Adipocyte (in vitro differentiated cells): Measurements from ENCODE around the gene DIAPH3.

ENCODE experiments used
- DNase-seq: peaks from one replicate; pipeline ENCODE4 v3.0.0-alpha.2; 2015; ENCODE audit warnings: low read depth
- H3K27me3 ChIP-seq: replicated peaks from 2 replicates; pipeline ENCODE4 v1.7.0; 2013; ENCODE audit warnings: mild to moderate bottlenecking, low read length, moderate library complexity; ENCODE audit not compliant: control insufficient read depth, insufficient read depth
- H3K36me3 ChIP-seq: 2 replicates; pipeline ENCODE4 v1.7.0; 2013; ENCODE audit warnings: low read length, mild to moderate bottlenecking, moderate library complexity; ENCODE audit not compliant: control insufficient read depth, insufficient read depth, severe bottlenecking
- H3K4me1 ChIP-seq: 2 replicates; pipeline ENCODE4 v1.7.0; 2013; ENCODE audit warnings: mild to moderate bottlenecking, low read length, moderate library complexity; ENCODE audit not compliant: control insufficient read depth, insufficient read depth
- H3K4me3 ChIP-seq: 2 replicates; pipeline ENCODE4 v1.7.0; 2013; ENCODE audit warnings: mild to moderate bottlenecking, low read length, moderate library complexity
- H3K9ac ChIP-seq: 2 replicates; pipeline ENCODE4 v1.7.0; 2013; ENCODE audit warnings: mild to moderate bottlenecking, low read length, moderate library complexity
- H3K9me3 ChIP-seq: 2 replicates; pipeline ENCODE4 v1.7.0; 2013; ENCODE audit warnings: mild to moderate bottlenecking, low read length, moderate library complexity; ENCODE audit not compliant: control insufficient read depth

The DIAPH3 gene

DNA sequence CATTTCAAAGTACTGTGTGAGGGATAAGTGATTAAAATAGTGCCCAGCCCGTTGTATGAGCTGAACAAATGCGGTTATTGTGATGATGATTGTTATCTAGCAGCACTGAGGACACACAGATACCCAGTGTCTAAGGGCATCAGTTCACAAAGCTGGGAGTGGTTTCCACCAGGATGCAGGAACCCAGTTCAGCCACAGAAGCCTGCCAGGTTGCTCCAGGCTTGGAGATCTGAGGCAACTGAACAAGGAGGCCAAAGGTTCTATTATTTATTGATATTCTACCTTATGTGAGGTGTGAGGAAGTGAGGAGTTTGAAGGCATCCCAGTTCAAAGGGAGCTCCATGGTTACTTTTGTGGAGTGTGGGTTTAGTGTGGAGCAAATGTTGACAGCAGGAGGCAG lies 13.2 kb downstream of the DIAPH3 start:
- no peaks in the 10 kb centered on the region for H3K36me3 ChIP-seq
- no peak overlapping the region for H3K4me3 ChIP-seq
- no peaks in the 10 kb centered on the region for H3K9me3 ChIP-seq
- no peaks in the 10 kb centered on the region for H3K27me3 ChIP-seq
- DNase-seq, result no peak
- H3K9ac ChIP-seq, result no peak overlapping the region
- H3K4me1 ChIP-seq, result peaks cover 19% of the 10 kb centered on the region

DNA sequence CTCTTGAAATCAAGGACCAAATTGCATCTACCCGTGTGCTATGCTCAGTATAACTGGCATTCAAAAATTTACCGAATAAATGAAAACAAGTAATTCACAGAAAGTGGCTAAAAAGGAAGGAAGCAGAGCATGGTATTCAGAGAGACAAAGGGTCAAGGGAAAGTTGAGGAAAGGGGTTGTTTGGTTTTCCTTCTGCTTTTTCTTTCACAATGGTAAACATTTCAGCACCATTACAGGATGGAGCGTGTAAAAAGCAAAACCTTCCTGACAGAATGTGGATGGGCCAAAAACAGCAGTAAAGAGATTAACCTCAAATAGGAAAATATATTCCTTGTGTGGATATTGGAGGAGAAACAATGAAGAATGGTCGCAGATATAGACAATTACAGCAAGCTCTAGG lies 14.8 kb downstream of the DIAPH3 start:
- DNase-seq, result no peak
- Histone ChIP-seq H3K4me1 (peaks cover 19% of the 10 kb centered on the region), H3K27me3 (no peaks in the 10 kb centered on the region)

DNA sequence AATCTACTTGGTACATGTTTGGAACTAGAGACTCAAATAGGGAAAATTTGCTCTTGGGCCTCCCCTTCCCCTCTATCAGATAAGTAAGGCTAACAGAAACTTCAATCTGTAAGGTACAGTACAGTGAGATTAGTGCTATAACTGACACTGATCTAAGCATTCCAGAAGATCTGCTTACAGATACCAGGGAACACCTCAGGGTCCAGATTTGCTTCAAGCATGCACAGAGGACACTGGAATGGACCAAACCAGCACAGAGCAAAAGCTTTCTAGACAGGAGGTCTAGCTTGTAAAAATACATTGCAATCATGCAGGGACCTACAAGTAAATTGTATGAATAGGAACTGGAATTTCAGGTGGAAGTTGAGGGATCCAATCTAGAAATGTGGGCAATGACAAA lies 16.4 kb downstream of the DIAPH3 start:
- H3K27me3 ChIP-seq, result no peaks in the 10 kb centered on the region
- H3K9me3 ChIP-seq, result no peaks in the 10 kb centered on the region
- no peak for DNase-seq
- no peak overlapping the region for H3K4me3 ChIP-seq
- H3K4me1 ChIP-seq, result peaks cover 19% of the 10 kb centered on the region
- H3K9ac ChIP-seq, result no peak overlapping the region
- no peaks in the 10 kb centered on the region for H3K36me3 ChIP-seq

More for the DNA sequence above, 14.8 kb downstream of the DIAPH3 start:
- H3K9ac ChIP-seq, result no peak overlapping the region
- no peaks in the 10 kb centered on the region for H3K9me3 ChIP-seq
- H3K4me3 ChIP-seq, result no peak overlapping the region
- no peaks in the 10 kb centered on the region for H3K36me3 ChIP-seq

DNA sequence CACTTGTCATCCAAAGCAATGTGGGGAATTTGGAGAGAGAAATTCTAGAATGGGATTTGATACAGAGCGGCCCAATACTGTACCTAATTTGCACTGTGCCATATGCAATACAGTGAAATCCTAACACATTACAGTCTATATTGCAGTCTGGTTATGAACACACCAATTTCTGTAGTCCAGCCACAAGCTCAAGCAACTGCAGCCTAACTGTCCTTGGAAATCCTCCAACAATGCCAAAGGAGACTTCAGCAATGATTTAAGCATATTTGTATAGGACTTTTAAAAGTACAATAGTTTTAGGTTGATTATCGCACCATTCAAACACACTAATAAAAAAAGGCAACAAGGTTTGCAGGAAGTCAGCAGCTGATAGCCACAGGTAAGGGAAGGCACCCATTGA lies 17.3 kb downstream of the DIAPH3 start:
- Histone ChIP-seq H3K4me1 (peaks cover 19% of the 10 kb centered on the region), H3K4me3 (peak overlapping the region; percentile 25), H3K9me3 (no peaks in the 10 kb centered on the region), H3K36me3 (no peaks in the 10 kb centered on the region), H3K27me3 (no peaks in the 10 kb centered on the region), H3K9ac (peak overlapping the region; percentile 52)
- DNase-seq, result peak; percentile 58

DNA sequence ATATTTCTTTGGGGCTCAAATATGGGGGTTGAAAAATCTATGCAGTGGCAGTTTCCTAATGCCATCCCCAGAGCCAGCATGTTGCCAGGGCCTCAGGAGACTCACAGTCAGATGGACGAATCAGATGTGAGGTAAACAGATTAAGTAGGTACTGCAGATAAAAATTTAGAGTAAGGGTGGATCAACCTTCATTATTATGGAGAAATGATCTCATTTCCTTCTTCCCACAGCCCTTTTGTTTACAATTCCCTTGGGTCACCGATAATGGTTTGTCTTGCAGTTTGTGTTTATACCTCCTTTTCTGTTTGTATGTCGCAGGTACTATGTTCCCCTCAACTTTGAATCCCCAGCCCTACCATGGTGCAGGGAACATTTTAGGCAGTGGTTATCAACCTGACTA lies 20.0 kb downstream of the DIAPH3 start:
- no peaks in the 10 kb centered on the region for H3K27me3 ChIP-seq
- H3K4me3 ChIP-seq, result no peak overlapping the region
- H3K36me3 ChIP-seq, result no peaks in the 10 kb centered on the region
- DNase-seq, result no peak
- no peak overlapping the region for H3K9ac ChIP-seq
- H3K4me1 ChIP-seq, result peaks cover 19% of the 10 kb centered on the region
- H3K9me3 ChIP-seq, result no peaks in the 10 kb centered on the region

DNA sequence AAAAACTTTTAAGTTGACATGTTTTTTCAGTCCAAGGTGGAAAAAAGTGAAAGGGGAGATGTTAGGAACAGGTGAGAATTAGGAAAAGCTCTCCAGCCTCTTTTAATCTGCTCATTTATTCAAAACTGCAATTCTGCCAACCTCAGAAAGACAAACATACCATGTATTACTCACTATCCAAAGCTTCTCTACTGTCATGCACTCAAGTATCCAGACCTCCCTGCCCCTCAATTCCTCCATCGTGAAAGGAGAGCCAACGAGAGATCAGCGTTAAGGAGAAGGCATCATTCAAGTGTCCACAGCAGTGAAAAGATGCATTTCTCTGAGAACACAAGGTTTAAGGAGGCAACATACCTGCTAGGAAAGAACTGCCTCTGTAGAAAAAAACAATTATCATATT lies 24.5 kb downstream of the DIAPH3 start:
- no peak overlapping the region for H3K4me3 ChIP-seq
- peak; percentile 21 for DNase-seq
- no peak overlapping the region for H3K9ac ChIP-seq
- no peaks in the 10 kb centered on the region for H3K4me1 ChIP-seq
- no peaks in the 10 kb centered on the region for H3K9me3 ChIP-seq
- no peaks in the 10 kb centered on the region for H3K27me3 ChIP-seq
- H3K36me3 ChIP-seq, result no peaks in the 10 kb centered on the region

DNA sequence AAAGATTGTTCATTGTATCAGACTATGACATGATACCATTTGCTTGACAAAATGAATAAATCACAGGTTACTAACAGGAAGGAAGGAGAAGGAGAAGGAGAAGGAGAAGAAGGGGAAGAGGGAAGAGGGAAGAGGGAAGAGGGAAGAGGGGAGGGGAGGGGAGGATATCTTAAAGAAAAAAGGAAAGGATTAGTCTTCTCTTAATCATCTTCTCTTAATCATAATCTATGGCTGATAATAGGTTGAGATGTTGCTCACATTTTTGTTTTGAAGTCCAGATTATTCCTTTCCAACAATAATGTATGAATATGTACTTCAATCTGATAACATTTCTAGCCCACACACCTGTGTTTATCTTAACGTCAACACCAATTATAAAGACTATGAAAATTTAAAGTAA lies 25.1 kb downstream of the DIAPH3 start:
- H3K9me3 ChIP-seq, result no peaks in the 10 kb centered on the region
- no peaks in the 10 kb centered on the region for H3K27me3 ChIP-seq
- no peak for DNase-seq
- no peaks in the 10 kb centered on the region for H3K4me1 ChIP-seq
- no peak overlapping the region for H3K4me3 ChIP-seq
- no peaks in the 10 kb centered on the region for H3K36me3 ChIP-seq
- H3K9ac ChIP-seq, result no peak overlapping the region

DNA sequence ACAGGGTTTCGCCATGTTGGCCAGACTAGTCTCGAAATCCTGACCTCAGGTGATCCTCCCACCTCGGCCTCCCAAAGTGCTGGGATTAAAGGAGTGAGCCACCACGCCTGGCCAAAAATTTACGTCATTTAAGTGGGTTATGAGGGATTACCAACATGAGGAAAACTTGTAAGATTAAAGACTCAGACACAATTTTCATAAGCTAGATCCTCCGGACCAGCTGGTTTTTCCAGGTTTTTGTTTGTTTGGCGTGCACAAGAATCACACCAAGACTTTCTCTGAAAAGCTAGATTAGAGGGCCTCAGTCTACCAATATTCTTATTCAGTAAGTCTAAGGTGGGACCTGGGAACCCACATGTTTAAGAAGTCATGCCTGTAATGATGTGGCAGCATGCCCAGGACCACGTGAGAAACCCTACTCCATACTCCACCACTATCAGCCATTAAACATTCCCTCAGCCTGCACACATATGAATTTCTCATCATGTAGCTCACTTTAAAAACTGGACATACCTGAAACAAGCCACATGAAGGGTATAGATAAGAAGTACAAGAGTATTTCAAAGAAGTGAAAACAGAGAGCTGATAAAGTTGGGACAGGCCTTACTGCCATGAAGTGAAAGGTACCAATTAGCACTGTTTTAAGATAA lies 25.7 kb downstream of the DIAPH3 start:
- H3K27me3 ChIP-seq, result no peaks in the 10 kb centered on the region
- DNase-seq, result no peak
- no peak overlapping the region for H3K4me3 ChIP-seq
- no peaks in the 10 kb centered on the region for H3K4me1 ChIP-seq
- H3K9ac ChIP-seq, result no peak overlapping the region
- no peaks in the 10 kb centered on the region for H3K9me3 ChIP-seq
- H3K36me3 ChIP-seq, result no peaks in the 10 kb centered on the region

DNA sequence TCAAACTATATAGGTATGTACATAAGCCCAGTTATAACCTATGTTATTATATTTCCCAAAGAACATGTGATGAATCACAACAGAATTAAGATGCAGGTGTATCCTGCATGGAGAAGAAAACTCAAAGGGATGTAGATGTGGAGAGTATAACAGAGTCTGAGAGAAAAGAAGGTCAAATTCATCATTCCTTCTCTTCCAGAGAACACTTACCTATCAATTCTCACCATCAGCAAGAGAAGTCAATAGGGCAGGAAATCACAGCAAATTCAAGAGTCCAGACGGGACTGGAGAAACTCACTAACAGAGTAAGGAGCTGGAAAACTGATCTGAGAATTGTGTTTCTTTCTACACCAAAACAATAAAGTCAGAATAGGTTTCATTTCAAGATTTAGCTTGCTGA lies 28.4 kb downstream of the DIAPH3 start:
- no peak overlapping the region for H3K9ac ChIP-seq
- H3K27me3 ChIP-seq, result no peaks in the 10 kb centered on the region
- DNase-seq, result no peak
- no peaks in the 10 kb centered on the region for H3K36me3 ChIP-seq
- no peak overlapping the region for H3K4me3 ChIP-seq
- H3K9me3 ChIP-seq, result no peaks in the 10 kb centered on the region
- no peaks in the 10 kb centered on the region for H3K4me1 ChIP-seq

DNA sequence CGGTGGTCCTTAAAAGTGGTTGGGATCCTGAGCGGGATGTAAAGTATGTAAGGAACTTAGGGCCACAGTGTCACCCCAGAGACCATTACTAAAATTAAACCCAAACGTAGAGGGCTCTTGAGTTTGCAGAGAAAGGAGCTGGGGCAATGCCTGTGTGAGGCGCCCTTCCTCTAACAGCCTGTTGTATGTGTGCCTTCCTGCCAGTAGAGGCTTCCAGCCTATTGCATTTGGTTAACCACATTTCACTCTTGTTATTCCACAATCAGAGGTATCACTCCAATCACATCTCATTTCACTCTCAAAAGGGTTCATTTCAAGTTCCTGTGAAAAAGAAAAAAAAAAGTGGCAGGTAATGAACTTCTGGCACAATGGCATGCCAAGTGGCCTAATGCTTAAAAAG lies 29.4 kb downstream of the DIAPH3 start:
- no peaks in the 10 kb centered on the region for H3K27me3 ChIP-seq
- DNase-seq, result no peak

DNA sequence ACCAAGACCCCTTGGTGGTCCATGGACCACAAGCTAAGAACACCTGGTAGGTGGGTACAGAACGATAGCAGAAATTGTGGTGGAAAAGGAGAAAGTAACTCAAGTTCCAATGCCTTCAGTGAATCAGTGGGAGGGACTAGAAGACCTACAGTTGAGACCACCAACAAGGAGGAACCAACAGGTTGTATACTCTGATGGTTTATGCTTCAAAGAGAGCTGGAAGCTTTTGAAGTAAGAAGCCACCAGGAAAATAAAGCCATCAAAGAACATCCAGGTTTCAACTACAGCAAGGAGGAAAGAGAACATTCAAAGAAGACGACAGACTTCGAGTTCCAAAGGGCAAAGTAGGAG lies 42.4 kb downstream of the DIAPH3 start:
- Histone ChIP-seq H3K4me3 (no peak overlapping the region), H3K9me3 (peaks cover 6% of the 10 kb centered on the region), H3K4me1 (no peaks in the 10 kb centered on the region), H3K9ac (no peak overlapping the region), H3K27me3 (no peaks in the 10 kb centered on the region), H3K36me3 (no peaks in the 10 kb centered on the region)
- no peak for DNase-seq

More for the DNA sequence above, 29.4 kb downstream of the DIAPH3 start:
- H3K36me3 ChIP-seq, result no peaks in the 10 kb centered on the region
- no peak overlapping the region for H3K9ac ChIP-seq
- H3K9me3 ChIP-seq, result no peaks in the 10 kb centered on the region
- H3K4me1 ChIP-seq, result no peaks in the 10 kb centered on the region
- H3K4me3 ChIP-seq, result no peak overlapping the region

DNA sequence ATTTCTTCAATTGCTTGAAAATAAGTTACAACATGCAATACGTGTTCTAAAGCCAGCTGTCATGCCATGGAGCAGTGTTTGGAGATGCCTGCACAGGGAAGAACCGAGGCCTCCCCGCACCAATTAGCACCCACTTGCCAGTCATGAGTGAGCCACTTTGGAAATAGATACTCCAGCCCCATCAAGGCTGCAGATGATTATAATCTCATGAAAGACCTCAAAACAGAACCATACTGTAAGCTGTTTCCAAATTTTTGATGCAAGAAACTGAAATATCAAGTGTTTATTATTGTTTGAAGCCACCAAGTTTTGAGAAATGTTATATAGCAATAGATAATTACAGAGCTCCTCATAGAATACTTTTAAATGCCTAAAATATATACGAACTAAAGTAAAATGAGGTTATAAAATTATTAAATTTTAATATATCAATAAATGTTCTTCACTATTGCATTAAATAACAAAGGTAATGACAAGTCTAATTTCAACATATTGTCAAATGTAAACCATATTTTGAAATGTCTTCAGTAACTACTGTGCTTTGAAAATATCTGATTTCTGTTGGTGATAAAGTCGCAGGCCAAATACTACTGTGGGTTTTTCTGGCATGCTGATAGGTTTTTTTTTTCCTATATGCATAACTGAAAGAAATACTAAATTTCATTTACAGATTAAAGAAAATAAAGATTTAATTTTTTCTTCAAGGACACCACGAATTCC lies 43.0 kb downstream of the DIAPH3 start:
- Histone ChIP-seq H3K4me3 (no peak overlapping the region), H3K9me3 (peaks cover under 1% of the 10 kb centered on the region), H3K4me1 (no peaks in the 10 kb centered on the region), H3K9ac (no peak overlapping the region), H3K27me3 (no peaks in the 10 kb centered on the region), H3K36me3 (no peaks in the 10 kb centered on the region)
- no peak for DNase-seq
